Natural killer cell (primary cell): Measurements from ENCODE around the gene OR11A1. TPM values are rescaled to one million over a fixed set of nuclear protein-coding genes. Genes with fewer than 3 reads are reported as not detected.

ENCODE experiments used
- ATAC-seq, 3 donors: fragments of 150-1000 bp in 2 of 3; fragments of 200-7000 bp in 1 of 3; cut with Tn5 transposase; 1 replicate in 1 of 3; 2 replicates in 2 of 3; pipeline ENCODE4 v1.10.0; 2021; ENCODE audit warnings: mild to moderate bottlenecking in 2 of 3, moderate library complexity in 2 of 3
- DNase-seq, 2 donors: peaks; one replicate each; pipeline versions ENCODE4 v3.0.0 to v3.0.0-alpha.2; 2013 to 2021; ENCODE audit warnings: mixed read lengths in 1 of 2
- H3K27ac ChIP-seq: one replicate; pipeline ENCODE4 v1.5.1; 2013; ENCODE audit warnings: mild to moderate bottlenecking, low read length
- H3K27me3 ChIP-seq: one replicate; pipeline ENCODE4 v1.6.1; 2013; ENCODE audit warnings: low read length; ENCODE audit not compliant: control insufficient read depth, insufficient read depth
- H3K36me3 ChIP-seq: one replicate; pipeline ENCODE4 v1.6.1; 2013; ENCODE audit warnings: low read length; ENCODE audit not compliant: control insufficient read depth, insufficient read depth
- H3K4me1 ChIP-seq: one replicate; pipeline ENCODE4 v1.6.1; 2013; ENCODE audit warnings: low read length; ENCODE audit not compliant: control insufficient read depth, insufficient read depth
- H3K4me3 ChIP-seq: one replicate; pipeline ENCODE4 v1.5.1; 2013; ENCODE audit warnings: low read length
- H3K9me3 ChIP-seq: one replicate; pipeline ENCODE4 v1.6.1; 2013; ENCODE audit warnings: low read length; ENCODE audit not compliant: control insufficient read depth, insufficient read depth
- H3K27ac Mint-ChIP-seq, 2 donors: one replicate each; pipeline ENCODE4 v1.8.0; 2022; ENCODE audit warnings: mild to moderate bottlenecking in 2 of 2, mixed read lengths in 2 of 2, moderate library complexity in 1 of 2
- H3K27me3 Mint-ChIP-seq, 2 donors: one replicate each; pipeline ENCODE4 v1.8.0; 2022; ENCODE audit warnings: low read depth in 2 of 2, mixed read lengths in 2 of 2
- H3K36me3 Mint-ChIP-seq: one replicate; pipeline ENCODE4 v1.8.0; 2022; ENCODE audit warnings: mixed read lengths
- H3K4me1 Mint-ChIP-seq, 2 donors: one replicate each; pipeline ENCODE4 v1.8.0; 2022; ENCODE audit warnings: mixed read lengths in 2 of 2
- H3K4me3 Mint-ChIP-seq: one replicate; pipeline ENCODE4 v1.8.0; 2022; ENCODE audit warnings: mild to moderate bottlenecking, moderate library complexity, mixed read lengths
- H3K9me3 Mint-ChIP-seq, 2 donors: one replicate each; pipeline ENCODE4 v1.8.0; 2022; ENCODE audit warnings: mixed read lengths in 2 of 2
- WGBS: methylation state at CpG from one replicate; pipeline ENCODE4 v1.1.7; 2013; ENCODE audit warnings: missing lambda C conversion rate; ENCODE audit not compliant: insufficient coverage; 5-methylcytosine and 5-hydroxymethylcytosine counted together
- intact Hi-C: fragments of 100-400 bp; cut with micrococcal nuclease; formaldehyde crosslinking; loops from one replicate; pipeline ENCODE4 v1.14.2; 2022
- total RNA-seq, 4 donors: library from RNA; stranded (reverse); fragments of 120-200 nt in 1 of 4; gene quantifications; one replicate each; pipeline versions ENCODE4 v1.2.3 to v1.2.4, GENCODE V29; 2013 to 2022
- TF ChIP-seq, protein P1 (sequence below): fragments of 200-600 bp; IDR thresholded peaks from one replicate; pipeline ENCODE4 v1.8.0; 2022; ENCODE audit warnings: antibody characterized with exemption

Gene OR11A1
- total RNA-seq, 3 donors from 2014 or later (not counting 1 experiment from before 2014, with no cell fraction given): not detected

DNA sequence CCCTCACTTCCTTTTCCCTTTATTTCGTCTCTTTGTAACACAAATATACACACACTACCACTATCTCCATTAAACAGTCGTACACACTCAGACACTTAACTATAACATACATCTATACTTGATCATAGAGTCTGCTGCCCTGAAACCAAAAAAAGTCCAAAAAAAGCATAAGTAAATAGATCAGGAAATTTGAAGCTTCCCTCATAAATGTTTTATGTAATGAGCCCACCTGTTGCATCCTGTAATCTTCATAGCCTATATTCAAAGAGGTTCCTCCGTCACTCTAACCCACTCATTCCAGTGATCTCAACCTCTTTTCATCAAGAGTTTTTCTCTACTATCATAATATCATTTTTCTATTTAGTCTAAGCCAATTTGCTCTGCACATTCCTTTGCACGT is 68.3 kb downstream of the OR11A1 start:
- Mint-ChIP-seq H3K36me3 (no peaks in the 10 kb centered on the region), H3K4me3 (no peak overlapping the region), H3K27me3 (peaks cover 16 to 42% of the 10 kb centered on the region in 2 donors), H3K27ac (no peak overlapping the region), H3K9me3 (no peaks in the 10 kb centered on the region), H3K4me1 (no peaks in the 10 kb centered on the region)
- Histone ChIP-seq H3K27ac (no peak overlapping the region), H3K4me1 (no peaks in the 10 kb centered on the region), H3K36me3 (no peaks in the 10 kb centered on the region), H3K4me3 (no peak overlapping the region), H3K27me3 (peaks cover 2% of the 10 kb centered on the region), H3K9me3 (no peaks in the 10 kb centered on the region)
- TF ChIP-seq, protein P1, sequence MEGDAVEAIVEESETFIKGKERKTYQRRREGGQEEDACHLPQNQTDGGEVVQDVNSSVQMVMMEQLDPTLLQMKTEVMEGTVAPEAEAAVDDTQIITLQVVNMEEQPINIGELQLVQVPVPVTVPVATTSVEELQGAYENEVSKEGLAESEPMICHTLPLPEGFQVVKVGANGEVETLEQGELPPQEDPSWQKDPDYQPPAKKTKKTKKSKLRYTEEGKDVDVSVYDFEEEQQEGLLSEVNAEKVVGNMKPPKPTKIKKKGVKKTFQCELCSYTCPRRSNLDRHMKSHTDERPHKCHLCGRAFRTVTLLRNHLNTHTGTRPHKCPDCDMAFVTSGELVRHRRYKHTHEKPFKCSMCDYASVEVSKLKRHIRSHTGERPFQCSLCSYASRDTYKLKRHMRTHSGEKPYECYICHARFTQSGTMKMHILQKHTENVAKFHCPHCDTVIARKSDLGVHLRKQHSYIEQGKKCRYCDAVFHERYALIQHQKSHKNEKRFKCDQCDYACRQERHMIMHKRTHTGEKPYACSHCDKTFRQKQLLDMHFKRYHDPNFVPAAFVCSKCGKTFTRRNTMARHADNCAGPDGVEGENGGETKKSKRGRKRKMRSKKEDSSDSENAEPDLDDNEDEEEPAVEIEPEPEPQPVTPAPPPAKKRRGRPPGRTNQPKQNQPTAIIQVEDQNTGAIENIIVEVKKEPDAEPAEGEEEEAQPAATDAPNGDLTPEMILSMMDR: no peak
- 54% methylated on average over 3 of the region's 4 CpGs for WGBS
- ATAC-seq (no peak), DNase-seq (no peak)
- intact Hi-C loops: no loop called here

GRCh38 chr6:29376003-29376402 is 80.9 kb downstream of the OR11A1 start:
- H3K36me3 Mint-ChIP-seq: no peaks in the 10 kb centered on the region
- Histone ChIP-seq H3K27me3 (peaks cover 3% of the 10 kb centered on the region), H3K4me1 (no peaks in the 10 kb centered on the region), H3K36me3 (no peaks in the 10 kb centered on the region), H3K27ac (no peak overlapping the region), H3K4me3 (no peak overlapping the region), H3K9me3 (no peaks in the 10 kb centered on the region)
- no peak overlapping the region for H3K27ac Mint-ChIP-seq
- H3K4me3 Mint-ChIP-seq: no peak overlapping the region
- ATAC-seq (no peak), DNase-seq (no peak)
- H3K9me3 Mint-ChIP-seq: no peaks in the 10 kb centered on the region
- intact Hi-C loops: no loop called here
- TF ChIP-seq, protein P1: no peak
- no peaks in the 10 kb centered on the region for H3K4me1 Mint-ChIP-seq
- H3K27me3 Mint-ChIP-seq: peaks cover 13 to 31% of the 10 kb centered on the region in 2 donors

Other genes starting within 250 kb of the OR11A1 start
- gene OR14J1, start 155.4 kb downstream of the OR11A1 start, total RNA-seq: not detected
- not detected for gene OR5V1, start 88.2 kb downstream of the OR11A1 start, total RNA-seq
- gene OR12D3, start 81.8 kb downstream of the OR11A1 start, total RNA-seq: not detected
- gene OR12D2, start 61.4 kb downstream of the OR11A1 start, total RNA-seq: not detected
- not detected for gene OR12D1, start 42.1 kb downstream of the OR11A1 start, total RNA-seq
- not detected for gene OR10C1, start 17.8 kb downstream of the OR11A1 start, total RNA-seq
- not detected for gene OR2H1, start 84 bp upstream of the OR11A1 start, total RNA-seq
- not detected for gene MAS1L, start 30.9 kb upstream of the OR11A1 start, total RNA-seq
- gene UBD, start 102.7 kb upstream of the OR11A1 start, total RNA-seq: not detected
- gene OR2H2, start 128.1 kb upstream of the OR11A1 start, total RNA-seq: not detected
- 10 to 100 TPM in 2 of 3 donors, 1 to 10 TPM in 1; 7.6 to 12.8 (median 10.9) TPM for gene GABBR1, start 176.1 kb upstream of the OR11A1 start, total RNA-seq
- not detected for gene MOG, start 200.0 kb upstream of the OR11A1 start, total RNA-seq
- 10 to 100 TPM in 1 of 3 donors, 1 to 10 TPM in 1, not detected in 1; 2.9 to 12.8 TPM for gene ZFP57, start 224.1 kb upstream of the OR11A1 start, total RNA-seq